CD8-positive, alpha-beta memory T cell (primary cell): ENCODE measurements around the gene CDA. TPM values are rescaled to one million over a fixed set of nuclear protein-coding genes. Genes with fewer than 3 reads are reported as not detected.
A peak's percentile ranks its signal among the peaks of the same experiment; 100 is the strongest.

ENCODE experiments used
- CTCF ChIA-PET: fragments of 350-600 bp; sonication (Branson Sonifier 250); formaldehyde crosslinking; loops from one replicate; lab custom pipeline; 2021; ENCODE audit warnings: antibody characterized with exemption; lab: Charles Lee
- POLR2A ChIA-PET: fragments of 350-600 bp; sonication (Branson Sonifier 250); formaldehyde crosslinking; loops from one replicate; lab custom pipeline; 2021; ENCODE audit warnings: antibody characterized with exemption; lab: Charles Lee
- DNase-seq, 5 donors: peaks; one replicate each; pipeline versions ENCODE4 v3.0.0 to v3.0.0-alpha.2; 2020 to 2022; ENCODE audit warnings: mixed read lengths in 1 of 5
- H3K27ac ChIP-seq: one replicate; pipeline ENCODE4 v1.7.0; 2013; ENCODE audit warnings: low read depth, mild to moderate bottlenecking, low read length, moderate library complexity
- H3K27me3 ChIP-seq: 2 replicates; pipeline ENCODE4 v1.7.0; 2013; ENCODE audit warnings: low read length, mild to moderate bottlenecking; ENCODE audit not compliant: insufficient read depth, poor library complexity, severe bottlenecking
- H3K36me3 ChIP-seq: 2 replicates; pipeline ENCODE4 v1.7.0; 2013; ENCODE audit warnings: mild to moderate bottlenecking, low read length, moderate library complexity; ENCODE audit not compliant: insufficient read depth
- H3K4me1 ChIP-seq: 2 replicates; pipeline ENCODE4 v1.7.0; 2013; ENCODE audit warnings: mild to moderate bottlenecking, low read length, moderate library complexity; ENCODE audit not compliant: insufficient read depth
- H3K4me3 ChIP-seq: 2 replicates; pipeline ENCODE4 v1.7.0; 2013; ENCODE audit warnings: mild to moderate bottlenecking, low read length
- H3K9me3 ChIP-seq: 2 replicates; pipeline ENCODE4 v1.7.0; 2013; ENCODE audit warnings: mild to moderate bottlenecking, low read length
- H3K27ac Mint-ChIP-seq, 8 donors: one replicate each; pipeline ENCODE4 v1.8.0; 2020 to 2021; ENCODE audit warnings: mixed read lengths in 8 of 8, mild to moderate bottlenecking in 6 of 8, inconsistent platforms in 3 of 8, moderate library complexity in 3 of 8
- H3K27me3 Mint-ChIP-seq, 2 donors: one replicate each; pipeline ENCODE4 v1.8.0; 2020 to 2021; ENCODE audit warnings: mixed read lengths in 2 of 2, mild to moderate bottlenecking in 1 of 2, moderate library complexity in 1 of 2
- H3K36me3 Mint-ChIP-seq, 3 donors: one replicate each; pipeline ENCODE4 v1.8.0; 2020 to 2021; ENCODE audit warnings: mixed read lengths in 3 of 3, inconsistent platforms in 1 of 3, mild to moderate bottlenecking in 1 of 3
- H3K4me1 Mint-ChIP-seq, 3 donors: one replicate each; pipeline ENCODE4 v1.8.0; 2020 to 2021; ENCODE audit warnings: mixed read lengths in 3 of 3, inconsistent platforms in 1 of 3, mild to moderate bottlenecking in 1 of 3
- H3K4me3 Mint-ChIP-seq, 7 donors: one replicate each; pipeline ENCODE4 v1.8.0; 2020 to 2021; ENCODE audit warnings: mixed read lengths in 7 of 7, mild to moderate bottlenecking in 6 of 7, moderate library complexity in 4 of 7, inconsistent platforms in 2 of 7
- H3K9me3 Mint-ChIP-seq, 5 donors: one replicate each; pipeline ENCODE4 v1.8.0; 2020 to 2022; ENCODE audit warnings: mixed read lengths in 5 of 5, mild to moderate bottlenecking in 3 of 5, moderate library complexity in 2 of 5, inconsistent platforms in 1 of 5
- polyA plus RNA-seq: library from polyadenylated mRNA; unstranded; fragments of 300-500 nt; fragmentation: Illumina TruSeq; gene quantifications from one replicate; pipeline ENCODE4 v1.2.3, GENCODE V29; 2021
- total RNA-seq, 2 experiments: library from RNA; stranded (reverse); gene quantifications; one replicate each; pipeline ENCODE4 v1.2.3, GENCODE V29; 2021

Gene CDA
- total and polyA plus RNA-seq, 3 experiments from 2014 or later: not detected

- ChIA-PET CTCF (interaction anchor here (1.5 kb wide), 1 partner anchor 15 kb away, joined by 4 read pairs; the partner anchor contains the start of gene PINK1), POLR2A (no interaction called here)
These were observed 59.5 kb downstream of the CDA start for GRCh38 chr1:20648438-20648837.

DNA sequence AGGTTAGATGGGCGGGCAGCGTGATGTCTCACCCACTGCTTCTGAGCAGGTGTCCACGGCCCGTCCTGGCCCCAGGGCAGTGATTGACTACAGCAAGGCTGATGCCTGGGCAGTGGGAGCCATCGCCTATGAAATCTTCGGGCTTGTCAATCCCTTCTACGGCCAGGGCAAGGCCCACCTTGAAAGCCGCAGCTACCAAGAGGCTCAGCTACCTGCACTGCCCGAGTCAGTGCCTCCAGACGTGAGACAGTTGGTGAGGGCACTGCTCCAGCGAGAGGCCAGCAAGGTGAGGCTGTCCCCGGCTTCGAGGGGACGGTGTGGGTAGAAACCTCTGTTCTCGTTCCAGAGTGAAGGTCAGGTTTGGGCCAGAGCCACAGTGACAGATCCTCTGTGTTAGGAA is 60.0 kb downstream of the CDA start:
- Histone ChIP-seq H3K4me1 (no peaks in the 10 kb centered on the region), H3K9me3 (no peaks in the 10 kb centered on the region), H3K4me3 (no peak overlapping the region), H3K27me3 (no peaks in the 10 kb centered on the region), H3K36me3 (peaks cover 25% of the 10 kb centered on the region), H3K27ac (no peak overlapping the region)
- Mint-ChIP-seq H3K27me3 (no peaks in the 10 kb centered on the region), H3K27ac (no peak overlapping the region), H3K36me3 (peaks cover 0 to 80% (median 21%) of the 10 kb centered on the region in 3 donors), H3K4me3 (no peak overlapping the region), H3K4me1 (no peaks in the 10 kb centered on the region), H3K9me3 (no peaks in the 10 kb centered on the region)
- ChIA-PET CTCF (interaction anchor here (1.5 kb wide), 1 partner anchor 16 kb away, joined by 4 read pairs; the partner anchor contains the start of gene PINK1), POLR2A (no interaction called here)
- DNase-seq: no peak

More at GRCh38 chr1:20648438-20648837, 59.5 kb downstream of the CDA start:
- Histone ChIP-seq H3K36me3 (peaks cover 20% of the 10 kb centered on the region), H3K27ac (no peak overlapping the region), H3K4me3 (no peak overlapping the region), H3K4me1 (no peaks in the 10 kb centered on the region), H3K27me3 (no peaks in the 10 kb centered on the region), H3K9me3 (no peaks in the 10 kb centered on the region)
- Mint-ChIP-seq H3K4me3 (no peak overlapping the region), H3K36me3 (peaks cover 0 to 78% (median 21%) of the 10 kb centered on the region in 3 donors), H3K9me3 (no peaks in the 10 kb centered on the region), H3K27ac (no peak overlapping the region), H3K4me1 (no peaks in the 10 kb centered on the region), H3K27me3 (no peaks in the 10 kb centered on the region)
- no peak for DNase-seq

- Histone ChIP-seq H3K4me3 (no peak overlapping the region), H3K36me3 (peaks cover 37% of the 10 kb centered on the region), H3K9me3 (no peaks in the 10 kb centered on the region), H3K27ac (no peak overlapping the region), H3K4me1 (no peaks in the 10 kb centered on the region), H3K27me3 (no peaks in the 10 kb centered on the region)
- DNase-seq: no peak
- Mint-ChIP-seq H3K4me3 (no peak overlapping the region), H3K27ac (peak overlapping the region in 1 of 8 donors; percentile 54), H3K9me3 (no peaks in the 10 kb centered on the region), H3K4me1 (peaks cover 4 to 14% (median 9%) of the 10 kb centered on the region in 3 donors), H3K27me3 (no peaks in the 10 kb centered on the region), H3K36me3 (peaks cover 0 to 91% (median 30%) of the 10 kb centered on the region in 3 donors)
- ChIA-PET CTCF (no interaction called here), POLR2A (no interaction called here)
These were observed 63.4 kb downstream of the CDA start for GRCh38 chr1:20652300-20652699.

- Mint-ChIP-seq H3K27me3 (no peaks in the 10 kb centered on the region), H3K36me3 (peaks cover 0 to 94% (median 29%) of the 10 kb centered on the region in 3 donors), H3K4me3 (peak overlapping the region in 1 of 7 donors; percentile 40), H3K4me1 (peaks cover 11 to 26% (median 21%) of the 10 kb centered on the region in 3 donors), H3K27ac (peak overlapping the region in 2 of 8 donors; percentile 18 to 20), H3K9me3 (no peaks in the 10 kb centered on the region)
- no peak for DNase-seq
- Histone ChIP-seq H3K4me3 (no peak overlapping the region), H3K27ac (no peak overlapping the region), H3K4me1 (peaks cover 6% of the 10 kb centered on the region), H3K27me3 (no peaks in the 10 kb centered on the region), H3K36me3 (peaks cover 44% of the 10 kb centered on the region), H3K9me3 (no peaks in the 10 kb centered on the region)
- ChIA-PET CTCF (no interaction called here), POLR2A (no interaction called here)
These were observed 65.3 kb downstream of the CDA start for GRCh38 chr1:20654104-20654690.

DNA sequence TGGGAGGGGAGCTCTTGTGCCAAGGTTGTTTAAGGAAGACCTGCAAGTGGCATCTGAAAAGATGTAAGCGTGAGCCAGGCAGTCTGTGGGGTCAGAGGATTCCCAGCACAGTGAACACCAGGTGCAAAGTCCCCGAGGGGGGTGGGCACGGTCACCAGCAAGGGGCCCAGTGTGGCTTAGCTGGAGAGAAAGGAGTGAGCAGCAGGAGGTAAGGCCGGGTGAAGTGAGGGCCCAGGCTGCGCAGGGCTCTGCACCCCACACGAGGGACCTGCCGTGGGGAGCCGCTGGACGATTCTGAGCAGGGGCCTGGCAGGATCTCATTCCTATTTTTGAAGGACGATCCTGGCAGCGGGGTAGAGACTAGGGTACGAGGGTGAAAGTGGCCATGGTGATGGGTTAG is 68.1 kb downstream of the CDA start:
- H3K27me3 Mint-ChIP-seq: no peaks in the 10 kb centered on the region
- no peak for DNase-seq
- H3K9me3 Mint-ChIP-seq: no peaks in the 10 kb centered on the region
- H3K27me3 ChIP-seq: no peaks in the 10 kb centered on the region
- peaks cover 0 to 90% (median 19%) of the 10 kb centered on the region in 3 donors for H3K36me3 Mint-ChIP-seq
- H3K27ac ChIP-seq: no peak overlapping the region
- H3K27ac Mint-ChIP-seq: peak overlapping the region in 3 of 8 donors; percentile 4 to 90 (median 22)
- peak overlapping the region in 2 of 7 donors; percentile 63 to 82 for H3K4me3 Mint-ChIP-seq
- peaks cover 43% of the 10 kb centered on the region for H3K36me3 ChIP-seq
- H3K9me3 ChIP-seq: no peaks in the 10 kb centered on the region
- ChIA-PET POLR2A (interaction anchor here (1.4 kb wide), 1 partner anchor 23 kb away, joined by 3 read pairs; no protein-coding TSS in a partner anchor), CTCF (no interaction called here)
- peaks cover 36 to 53% (median 46%) of the 10 kb centered on the region in 3 donors for H3K4me1 Mint-ChIP-seq
- H3K4me3 ChIP-seq: no peak overlapping the region
- peaks cover 25% of the 10 kb centered on the region for H3K4me1 ChIP-seq

- peaks cover 32% of the 10 kb centered on the region for H3K4me1 ChIP-seq
- no peaks in the 10 kb centered on the region for H3K27me3 ChIP-seq
- DNase-seq: no peak
- H3K9me3 ChIP-seq: no peaks in the 10 kb centered on the region
- H3K4me3 Mint-ChIP-seq: peak overlapping the region in 2 of 7 donors; percentile 22 to 66
- ChIA-PET POLR2A (no interaction called here), CTCF (no interaction called here)
- no peaks in the 10 kb centered on the region for H3K9me3 Mint-ChIP-seq
- H3K27me3 Mint-ChIP-seq: no peaks in the 10 kb centered on the region
- H3K4me3 ChIP-seq: no peak overlapping the region
- peaks cover 40% of the 10 kb centered on the region for H3K36me3 ChIP-seq
- H3K4me1 Mint-ChIP-seq: peaks cover 44 to 61% (median 54%) of the 10 kb centered on the region in 3 donors
- H3K36me3 Mint-ChIP-seq: peaks cover 0 to 77% (median 16%) of the 10 kb centered on the region in 3 donors
- H3K27ac Mint-ChIP-seq: peak overlapping the region in 4 of 8 donors; percentile 13 to 81 (median 52)
- H3K27ac ChIP-seq: no peak overlapping the region
These were observed 69.4 kb downstream of the CDA start for GRCh38 chr1:20658166-20658915.

DNA sequence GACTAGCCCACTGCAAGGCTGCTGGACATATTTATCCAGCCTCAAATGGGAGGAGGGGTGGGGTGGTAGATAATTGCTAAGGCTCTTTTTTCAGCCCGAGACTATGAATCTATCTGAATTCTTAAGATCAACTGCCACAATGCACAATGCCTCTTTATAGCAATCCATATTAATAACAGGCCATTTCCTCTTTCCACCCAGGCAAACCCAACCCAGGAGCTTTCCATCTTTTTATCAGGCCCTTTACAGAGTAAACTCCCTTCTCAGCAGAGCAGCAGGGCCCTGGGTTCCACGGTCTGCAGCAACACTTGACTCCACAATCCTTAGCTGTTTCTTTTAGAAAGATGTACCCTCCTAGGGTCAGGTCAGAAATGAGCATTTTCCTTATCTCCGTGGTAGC is 71.5 kb downstream of the CDA start:
- peak overlapping the region; percentile 93 to 99 (median 98) for H3K27ac Mint-ChIP-seq
- no peaks in the 10 kb centered on the region for H3K9me3 Mint-ChIP-seq
- H3K27me3 Mint-ChIP-seq: no peaks in the 10 kb centered on the region
- Histone ChIP-seq H3K9me3 (no peaks in the 10 kb centered on the region), H3K27me3 (no peaks in the 10 kb centered on the region), H3K4me3 (peak overlapping the region; percentile 85), H3K4me1 (peaks cover 32% of the 10 kb centered on the region), H3K36me3 (peaks cover 31% of the 10 kb centered on the region), H3K27ac (peak overlapping the region; percentile 85)
- H3K4me3 Mint-ChIP-seq: peak overlapping the region; percentile 98 to 100 (median 99)
- H3K4me1 Mint-ChIP-seq: peaks cover 44 to 61% (median 54%) of the 10 kb centered on the region in 3 donors
- H3K36me3 Mint-ChIP-seq: peaks cover 0 to 59% (median 13%) of the 10 kb centered on the region in 3 donors
- ChIA-PET CTCF (interaction anchor here (1.1 to 2.0 kb wide), 2 partner anchors 28 to 126 kb away, joined by 3 to 6 read pairs; no protein-coding TSS in a partner anchor), POLR2A (interaction anchor here (1.5 kb wide), 1 partner anchor 19 kb away, joined by 3 read pairs; no protein-coding TSS in a partner anchor)
- DNase-seq: no peak
